ENCODE measurements around the gene DNAH17. TPM values are rescaled to one million over a fixed set of nuclear protein-coding genes. Genes with fewer than 3 reads are reported as not detected.

The DNAH17 gene
- total and polyA plus RNA-seq, 2 donors (not counting 3 experiments of a cell fraction or from before 2014, with no cell fraction given): not detected

DNA sequence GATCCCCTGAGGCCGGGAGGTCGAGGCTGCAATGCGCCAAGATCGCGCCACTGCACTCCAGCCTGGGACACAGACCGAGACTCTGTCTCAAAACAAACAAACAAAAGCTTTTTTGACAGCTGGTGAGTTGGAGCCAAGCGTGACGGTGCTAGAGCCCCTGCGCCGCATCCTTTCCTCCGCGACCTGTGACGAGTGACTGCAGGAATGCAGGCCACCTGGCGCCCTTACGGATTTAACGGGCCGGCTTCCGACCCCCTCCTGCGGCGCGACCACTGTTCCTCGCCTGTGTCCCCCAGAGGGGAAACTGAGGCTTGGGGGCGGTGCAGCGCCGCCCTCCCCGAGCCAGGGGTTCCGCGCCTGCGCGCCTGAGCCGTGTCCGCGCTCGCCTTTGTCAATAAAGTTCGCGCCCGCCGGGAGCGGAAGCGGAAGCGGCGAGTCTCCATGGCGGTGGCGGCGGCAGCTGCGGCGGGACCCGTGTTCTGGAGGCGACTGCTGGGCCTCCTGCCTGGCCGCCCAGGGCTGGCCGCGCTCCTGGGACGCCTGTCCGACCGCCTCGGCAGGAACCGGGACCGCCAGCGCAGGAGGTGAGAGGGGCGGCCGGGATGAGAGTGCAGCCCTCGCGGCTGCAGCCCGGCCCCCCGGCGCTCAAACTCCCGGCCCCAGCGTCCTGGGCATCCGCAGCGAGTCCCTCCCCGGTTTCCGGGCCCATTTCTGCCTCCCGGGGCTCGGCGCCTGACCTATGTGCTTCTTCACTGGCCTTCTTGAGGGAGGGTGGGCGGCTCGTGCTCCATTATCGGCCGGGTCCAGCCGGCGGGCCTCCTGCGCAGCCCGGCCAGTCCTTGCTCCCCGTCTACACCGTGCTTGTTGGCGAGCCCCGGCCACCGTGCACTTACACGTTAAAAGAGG lies 198.7 kb downstream of the DNAH17 start, which contains the start of gene PGS1:
Gene PGS1, plus strand, starts transcription at position 425 of the 906 bp plus-strand sequence. Its CDS starts 17 bp downstream, at position 442.
- Histone ChIP-seq H3K4me3 (replicated peaks in 1 of 3; ENCODE audit: insufficient read depth in 1 of 3, low read depth in 1 of 3, low read length in 3 of 3) (peak within 1 kb of the TSS; percentile 62 to 75 (median 67)), H3K9ac (replicated peaks; ENCODE audit: extremely low read depth, insufficient read depth, low read length) (peak within 1 kb of the TSS; percentile 93), H4K20me1 (replicated peaks; ENCODE audit: control insufficient read depth, extremely low read depth, insufficient read depth, low read length) (no peaks in the 10 kb centered on the region), H3K27ac (ENCODE audit: insufficient read depth, low read depth, low read length) (peak within 1 kb of the TSS; percentile 91), H3K9me3 (replicated peaks; ENCODE audit: control insufficient read depth, insufficient read depth, low read length) (no peaks in the 10 kb centered on the region), H3K9me1 (replicated peaks; ENCODE audit: control insufficient read depth, extremely low read depth, insufficient read depth, low read length) (no peaks in the 10 kb centered on the region), H3K79me2 (ENCODE audit: control insufficient read depth, insufficient read depth, low read length) (peaks cover 35% of the 10 kb centered on the region), H3K27me3 (ENCODE audit: control insufficient read depth in 2 of 2, insufficient read depth in 2 of 2, low read length in 2 of 2) (no peaks in the 10 kb centered on the region), H3K36me3 (ENCODE audit: control insufficient read depth in 2 of 2, extremely low read depth in 1 of 2, insufficient read depth in 2 of 2, low read length in 2 of 2) (no peaks in the 10 kb centered on the region), H2AFZ (ENCODE audit: low read depth, low read length) (peak within 1 kb of the TSS; percentile 81), H3K4me1 (ENCODE audit: control insufficient read depth, extremely low read depth, insufficient read depth, low read length) (peaks cover 68% of the 10 kb centered on the region), H3K4me2 (ENCODE audit: insufficient read depth, low read length) (peak within 1 kb of the TSS; percentile 64)
- DNase-seq (ENCODE audit: low read depth, low spot score) (peak; percentile 71), FAIRE-seq (peak; percentile 82)
- TF ChIP-seq POLR2A (IDR thresholded peaks at IDR 0.05; ENCODE audit: low read depth, low read length) (peak; percentile 50), POLR2AphosphoS5 (IDR thresholded peaks at IDR 0.05; ENCODE audit: insufficient read depth, low read depth, low read length) (peak; percentile 91)
- TF ChIP-seq, protein P1, sequence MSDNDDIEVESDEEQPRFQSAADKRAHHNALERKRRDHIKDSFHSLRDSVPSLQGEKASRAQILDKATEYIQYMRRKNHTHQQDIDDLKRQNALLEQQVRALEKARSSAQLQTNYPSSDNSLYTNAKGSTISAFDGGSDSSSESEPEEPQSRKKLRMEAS (IDR thresholded peaks at IDR 0.05; ENCODE audit: insufficient read depth, insufficient read length): no peak
- POLR2A ChIA-PET: no interaction called here
- TSS peak; percentile 56 for BruUV-seq (replicated peaks)
- intact Hi-C loops (cut with micrococcal nuclease) (loop anchor here (1.0 kb wide), 1 partner anchor 17 kb away; no protein-coding TSS in a partner anchor), dilution Hi-C loops (cut with MboI; ENCODE audit: extremely low pct_ligation_motif_present, low sequenced_read_pairs) (no loop called here)
- CTCF ChIA-PET: interaction anchor here (1.2 to 4.2 kb wide), 4 partner anchors 13 to 43 kb away, joined by 4 to 23 read pairs (median 6); no protein-coding TSS in a partner anchor

DNA sequence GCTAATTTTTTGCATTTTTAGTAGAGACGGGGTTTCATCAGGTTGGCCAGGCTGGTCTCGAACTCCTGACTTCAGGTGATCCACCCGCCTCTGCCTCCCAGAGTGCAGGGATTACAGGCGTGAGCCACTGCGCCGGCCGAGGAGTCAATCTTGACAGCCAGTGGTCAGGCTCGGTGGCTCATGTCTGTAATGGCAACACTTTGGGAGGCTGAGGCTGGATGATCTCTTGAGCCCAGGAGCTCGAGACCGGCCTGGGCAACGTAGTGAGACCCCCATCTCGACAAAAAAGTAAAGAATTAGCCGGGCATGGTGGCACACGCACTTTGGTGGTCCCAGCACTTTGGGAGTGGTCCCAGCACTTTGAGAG lies 199.4 kb downstream of the DNAH17 start:
- POLR2A ChIA-PET: interaction anchor here (0.8 kb wide), 1 partner anchor 18 kb away, joined by 3 read pairs; the partner anchor contains the start of gene SOCS3
- dilution Hi-C loops (cut with MboI; ENCODE audit: extremely low pct_ligation_motif_present, low sequenced_read_pairs): no loop called here
- H2AFZ ChIP-seq (ENCODE audit: low read depth, low read length): peak overlapping the region; percentile 81
- DNase-seq (ENCODE audit: low read depth, low spot score): no peak
- intact Hi-C loops (cut with micrococcal nuclease): no loop called here
- TF ChIP-seq EZH2 (IDR thresholded peaks at IDR 0.05; ENCODE audit: borderline replicate concordance, low read depth, low read length, severe bottlenecking): no peak
- TF ChIP-seq FOS (IDR thresholded peaks at IDR 0.05; ENCODE audit: borderline replicate concordance, insufficient read depth, low read length): no peak
- TF ChIP-seq GATA2 (IDR thresholded peaks at IDR 0.05; ENCODE audit: insufficient read depth, insufficient read length, low read depth, low read length): no peak
- TF ChIP-seq POLR2AphosphoS5 (IDR thresholded peaks at IDR 0.05; ENCODE audit: insufficient read depth, low read depth, low read length): no peak
- TF ChIP-seq, protein P1 (IDR thresholded peaks at IDR 0.05; ENCODE audit: insufficient read depth, insufficient read length): no peak
- no peak for TF ChIP-seq MYC (IDR thresholded peaks at IDR 0.05; ENCODE audit: low read depth, low read length)
- no peak for TF ChIP-seq JUN (IDR thresholded peaks at IDR 0.05; ENCODE audit: borderline replicate concordance, insufficient read depth, insufficient read length, low read depth)
- TF ChIP-seq, protein P2, sequence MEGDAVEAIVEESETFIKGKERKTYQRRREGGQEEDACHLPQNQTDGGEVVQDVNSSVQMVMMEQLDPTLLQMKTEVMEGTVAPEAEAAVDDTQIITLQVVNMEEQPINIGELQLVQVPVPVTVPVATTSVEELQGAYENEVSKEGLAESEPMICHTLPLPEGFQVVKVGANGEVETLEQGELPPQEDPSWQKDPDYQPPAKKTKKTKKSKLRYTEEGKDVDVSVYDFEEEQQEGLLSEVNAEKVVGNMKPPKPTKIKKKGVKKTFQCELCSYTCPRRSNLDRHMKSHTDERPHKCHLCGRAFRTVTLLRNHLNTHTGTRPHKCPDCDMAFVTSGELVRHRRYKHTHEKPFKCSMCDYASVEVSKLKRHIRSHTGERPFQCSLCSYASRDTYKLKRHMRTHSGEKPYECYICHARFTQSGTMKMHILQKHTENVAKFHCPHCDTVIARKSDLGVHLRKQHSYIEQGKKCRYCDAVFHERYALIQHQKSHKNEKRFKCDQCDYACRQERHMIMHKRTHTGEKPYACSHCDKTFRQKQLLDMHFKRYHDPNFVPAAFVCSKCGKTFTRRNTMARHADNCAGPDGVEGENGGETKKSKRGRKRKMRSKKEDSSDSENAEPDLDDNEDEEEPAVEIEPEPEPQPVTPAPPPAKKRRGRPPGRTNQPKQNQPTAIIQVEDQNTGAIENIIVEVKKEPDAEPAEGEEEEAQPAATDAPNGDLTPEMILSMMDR (IDR thresholded peaks at IDR 0.05; ENCODE audit: extremely low read depth in 1 of 2, insufficient read depth in 1 of 2, low read depth in 1 of 2, low read length in 2 of 2): no peak
- no peak for TF ChIP-seq POLR2A (IDR thresholded peaks at IDR 0.05; ENCODE audit: low read depth, low read length)
- H3K27ac ChIP-seq (ENCODE audit: insufficient read depth, low read depth, low read length): peak overlapping the region; percentile 91
- peaks cover 61% of the 10 kb centered on the region for H3K4me1 ChIP-seq (ENCODE audit: control insufficient read depth, extremely low read depth, insufficient read depth, low read length)
- H3K36me3 ChIP-seq (ENCODE audit: control insufficient read depth in 2 of 2, extremely low read depth in 1 of 2, insufficient read depth in 2 of 2, low read length in 2 of 2): no peaks in the 10 kb centered on the region
- peak overlapping the region; percentile 93 for H3K9ac ChIP-seq (replicated peaks; ENCODE audit: extremely low read depth, insufficient read depth, low read length)
- H3K27me3 ChIP-seq (ENCODE audit: control insufficient read depth in 2 of 2, insufficient read depth in 2 of 2, low read length in 2 of 2): no peaks in the 10 kb centered on the region
- no peaks in the 10 kb centered on the region for H4K20me1 ChIP-seq (replicated peaks; ENCODE audit: control insufficient read depth, extremely low read depth, insufficient read depth, low read length)
- H3K4me3 ChIP-seq (replicated peaks in 1 of 3; ENCODE audit: insufficient read depth in 1 of 3, low read depth in 1 of 3, low read length in 3 of 3): peak overlapping the region; percentile 62 to 75 (median 67)
- no peaks in the 10 kb centered on the region for H3K9me1 ChIP-seq (replicated peaks; ENCODE audit: control insufficient read depth, extremely low read depth, insufficient read depth, low read length)
- H3K9me3 ChIP-seq (replicated peaks; ENCODE audit: control insufficient read depth, insufficient read depth, low read length): no peaks in the 10 kb centered on the region
- no peak for FAIRE-seq
- no TSS peak for BruUV-seq (replicated peaks)
- peaks cover 30% of the 10 kb centered on the region for H3K79me2 ChIP-seq (ENCODE audit: control insufficient read depth, insufficient read depth, low read length)
- H3K4me2 ChIP-seq (ENCODE audit: insufficient read depth, low read length): peak overlapping the region; percentile 64
- CTCF ChIA-PET: interaction anchor here (1.1 to 4.2 kb wide), 3 partner anchors 10 to 40 kb away, joined by 3 to 23 read pairs (median 6); no protein-coding TSS in a partner anchor

All from endothelial cell of umbilical vein (primary cell).